Bladder microvascular endothelial cell (primary cell): Measurements from ENCODE around the gene CYP4F8. TPM values are rescaled to one million over a fixed set of nuclear protein-coding genes. Genes with fewer than 3 reads are reported as not detected.

Experiments used
- total RNA-seq: library from RNA; depleted of rRNA; stranded (reverse); fragments of >200 nt; gene quantifications from 2 replicates; pipeline ENCODE4 v1.2.3, GENCODE V29; 2014

The CYP4F8 gene, protein sequence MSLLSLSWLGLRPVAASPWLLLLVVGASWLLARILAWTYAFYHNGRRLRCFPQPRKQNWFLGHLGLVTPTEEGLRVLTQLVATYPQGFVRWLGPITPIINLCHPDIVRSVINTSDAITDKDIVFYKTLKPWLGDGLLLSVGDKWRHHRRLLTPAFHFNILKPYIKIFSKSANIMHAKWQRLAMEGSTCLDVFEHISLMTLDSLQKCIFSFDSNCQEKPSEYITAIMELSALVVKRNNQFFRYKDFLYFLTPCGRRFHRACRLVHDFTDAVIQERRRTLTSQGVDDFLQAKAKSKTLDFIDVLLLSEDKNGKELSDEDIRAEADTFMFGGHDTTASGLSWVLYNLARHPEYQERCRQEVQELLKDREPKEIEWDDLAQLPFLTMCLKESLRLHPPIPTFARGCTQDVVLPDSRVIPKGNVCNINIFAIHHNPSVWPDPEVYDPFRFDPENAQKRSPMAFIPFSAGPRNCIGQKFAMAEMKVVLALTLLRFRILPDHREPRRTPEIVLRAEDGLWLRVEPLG
- total RNA-seq, result not detected in 2 replicates

DNA sequence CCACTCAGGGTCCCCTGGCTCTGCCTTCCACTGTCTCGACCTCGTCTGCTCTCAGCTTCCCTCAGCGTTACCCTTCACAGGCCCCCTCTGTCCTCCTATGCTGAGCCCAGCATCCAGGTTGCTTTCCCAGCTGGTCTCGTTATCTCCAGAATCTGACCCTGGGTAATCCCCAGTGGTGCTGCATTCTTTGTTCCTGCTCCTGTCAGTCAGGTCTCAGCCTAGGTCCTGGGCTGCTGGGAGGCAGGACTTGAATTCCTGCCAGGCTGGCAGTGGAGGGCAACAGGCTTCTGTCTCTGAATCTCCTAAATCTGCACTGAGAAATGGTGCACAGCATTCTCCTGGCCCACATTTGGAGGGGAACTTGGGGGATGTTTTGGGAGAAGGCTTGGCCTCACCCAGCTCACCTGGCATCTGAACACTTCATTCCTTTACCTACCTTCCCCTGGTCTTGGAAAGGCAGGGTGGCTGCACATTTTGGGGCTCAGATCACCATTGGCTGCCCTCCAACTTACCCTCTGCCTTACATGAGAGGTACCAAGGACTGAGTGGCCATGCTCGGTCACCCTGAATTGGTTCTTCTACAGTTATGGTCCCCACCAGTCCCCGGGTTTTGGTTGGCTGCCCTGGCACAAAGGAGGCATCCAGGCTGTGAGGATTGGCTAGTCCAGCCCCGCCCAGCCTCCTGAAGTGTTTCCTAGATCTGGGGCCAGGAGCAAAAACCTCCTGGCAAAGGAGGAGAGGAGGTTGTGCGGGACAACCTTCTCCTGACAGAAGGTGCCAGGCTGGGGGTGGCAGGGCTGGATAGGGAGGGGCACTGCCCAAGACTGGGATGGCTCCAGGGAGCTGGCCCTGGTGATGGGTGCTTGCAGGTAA lies at the start of gene CYP4F8:
Gene CYP4F8 (plus strand): TSS at position 712 of the 873 bp plus-strand sequence. CDS start 399 bp downstream, outside the sequence.

DNA sequence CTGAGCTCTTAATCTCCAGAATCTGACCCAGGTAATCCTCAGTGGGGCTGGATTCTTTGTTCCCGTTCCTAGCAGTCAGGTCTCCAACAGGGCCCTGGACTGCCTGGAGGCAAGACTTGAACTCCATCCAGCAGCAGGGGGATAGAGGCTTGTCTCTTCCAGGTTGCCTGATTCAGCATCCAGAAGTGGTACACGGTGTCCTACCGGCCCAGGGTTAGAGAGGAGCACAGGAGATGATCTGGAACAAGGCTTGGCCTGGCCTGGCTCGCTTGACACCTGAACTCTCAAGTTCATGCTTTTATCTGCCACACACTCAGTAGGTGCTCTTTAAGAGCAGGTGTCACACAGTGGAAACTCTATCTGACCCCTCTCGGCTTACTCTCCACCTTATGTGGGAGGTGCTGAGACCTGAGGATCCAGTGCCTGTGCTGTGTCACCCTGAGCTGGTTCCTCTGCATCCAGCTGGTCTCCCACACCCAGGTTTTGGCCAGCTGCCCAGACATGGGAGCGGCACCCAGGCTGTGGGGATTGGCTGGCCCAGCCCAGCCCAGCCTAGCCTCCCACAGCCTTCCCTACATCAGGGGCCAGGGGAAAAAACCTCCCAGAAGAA lies 25.4 kb downstream of the CYP4F8 start, which contains the start of gene CYP4F3:
Gene CYP4F3 (plus strand): TSS at position 604 of the 610 bp plus-strand sequence. CDS start 519 bp downstream, outside the sequence.

DNA sequence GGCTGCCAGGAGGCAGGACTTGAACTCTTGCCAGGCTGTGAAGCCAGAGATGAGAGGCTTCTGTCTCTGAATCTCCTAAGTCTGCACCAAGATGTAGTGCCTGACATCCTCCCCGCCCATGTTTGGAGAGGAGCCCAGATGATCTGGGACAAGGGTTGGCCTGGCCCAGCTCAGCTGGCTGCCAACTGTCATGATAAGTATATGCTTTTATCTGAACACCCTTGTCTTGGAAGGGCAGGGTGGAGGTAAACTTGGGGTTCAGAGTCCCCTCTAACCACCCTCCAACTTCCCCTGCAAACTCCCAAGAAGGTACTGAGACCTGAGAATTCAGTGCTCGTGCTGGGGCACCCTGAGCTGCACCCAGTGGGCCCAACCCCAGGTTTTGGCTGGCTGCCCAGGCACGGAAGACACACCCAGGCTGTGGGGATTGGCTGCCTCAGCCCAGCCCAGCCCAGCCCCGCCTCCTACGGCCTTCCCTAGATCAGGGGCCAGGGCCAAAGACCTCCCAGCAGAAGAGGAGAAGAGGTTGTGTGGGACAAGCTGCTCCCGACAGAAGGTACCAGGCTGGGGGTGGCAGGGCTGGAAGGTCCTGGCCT lies 57.7 kb downstream of the CYP4F8 start, which contains the start of gene CYP4F12:
Gene CYP4F12 (plus strand): TSS at position 508 of the 596 bp plus-strand sequence. CDS start 443 bp downstream, outside the sequence.

Other genes starting within 250 kb of the CYP4F8 start
- gene AKAP8, start 235.4 kb upstream of the CYP4F8 start, total RNA-seq, result 17.5 and 20.2 TPM in 2 replicates
- 37.1 and 90.4 TPM in 2 replicates for gene AKAP8L, start 196.2 kb upstream of the CYP4F8 start, total RNA-seq
- 5.7 and 9.9 TPM in 2 replicates for gene WIZ, start 165.3 kb upstream of the CYP4F8 start, total RNA-seq
- gene RASAL3, start 150.7 kb upstream of the CYP4F8 start, total RNA-seq, result 6.3 and 8.2 TPM in 2 replicates
- gene PGLYRP2, start 135.7 kb upstream of the CYP4F8 start, total RNA-seq, result not detected in 2 replicates
- not detected in 2 replicates for gene CYP4F22, start 106.7 kb upstream of the CYP4F8 start, total RNA-seq
- not detected in 2 replicates for gene CYP4F3, start 25.7 kb downstream of the CYP4F8 start, total RNA-seq
- not detected in 2 replicates for gene CYP4F12, start 57.9 kb downstream of the CYP4F8 start, total RNA-seq
- not detected in 2 replicates for gene OR10H2, start 112.8 kb downstream of the CYP4F8 start, total RNA-seq
- gene OR10H3, start 122.8 kb downstream of the CYP4F8 start, total RNA-seq, result not detected in 2 replicates
- not detected in 2 replicates for gene OR10H5, start 172.4 kb downstream of the CYP4F8 start, total RNA-seq
- not detected in 2 replicates for gene OR10H1, start 200.4 kb downstream of the CYP4F8 start, total RNA-seq